Hepatocyte (in vitro differentiated cells): Measurements from ENCODE around the gene RCOR3. TPM values are rescaled to one million over a fixed set of nuclear protein-coding genes. Genes with fewer than 3 reads are reported as not detected.
"Not testable (repeated sequence)": the region's sequence is repeated elsewhere in the genome, so short reads cannot be mapped to it uniquely, and the experiment has no call there.

Source experiments
- DNase-seq: peaks from one replicate; pipeline ENCODE4 v3.0.0-alpha.2; 2016; ENCODE audit warnings: low spot score
- H2AFZ ChIP-seq: fragments of 200-600 bp; sonication (generic); 2 replicates; pipeline ENCODE4 v1.6.0; 2016; ENCODE audit warnings: antibody characterized with exemption, mild to moderate bottlenecking
- H3K27ac ChIP-seq: fragments of 200-600 bp; sonication (generic); 2 replicates; pipeline ENCODE4 v1.5.1; 2016; ENCODE audit warnings: mild to moderate bottlenecking
- H3K27me3 ChIP-seq: fragments of 200-600 bp; sonication (generic); 2 replicates; pipeline ENCODE4 v1.6.1; 2016
- H3K36me3 ChIP-seq: fragments of 200-600 bp; sonication (generic); replicated peaks from 2 replicates; pipeline ENCODE4 v1.5.1; 2016; ENCODE audit warnings: low read depth; ENCODE audit not compliant: insufficient read depth
- H3K4me1 ChIP-seq: fragments of 200-600 bp; sonication (generic); 2 replicates; pipeline ENCODE4 v1.5.1; 2016; ENCODE audit warnings: mild to moderate bottlenecking, moderate library complexity; ENCODE audit not compliant: insufficient read depth
- H3K4me2 ChIP-seq: fragments of 200-600 bp; sonication (generic); 2 replicates; pipeline ENCODE4 v1.6.0; 2016
- H3K4me3 ChIP-seq: fragments of 200-600 bp; sonication (generic); 2 replicates; pipeline ENCODE4 v1.5.1; 2016; ENCODE audit warnings: mild to moderate bottlenecking
- H3K79me2 ChIP-seq: fragments of 200-600 bp; sonication (generic); 2 replicates; pipeline ENCODE4 v1.6.0; 2017; ENCODE audit warnings: mild to moderate bottlenecking
- H3K9me2 ChIP-seq: fragments of 200-600 bp; sonication (generic); replicated peaks from 2 replicates; pipeline ENCODE4 v1.6.0; 2017; ENCODE audit warnings: mild to moderate bottlenecking; ENCODE audit not compliant: insufficient read depth
- H3K9me3 ChIP-seq: fragments of 200-600 bp; sonication (generic); 2 replicates; pipeline ENCODE4 v1.5.1; 2016; ENCODE audit warnings: low read depth, mild to moderate bottlenecking
- H4K20me1 ChIP-seq: fragments of 200-600 bp; sonication (generic); 2 replicates; pipeline ENCODE4 v1.6.0; 2016; ENCODE audit warnings: mild to moderate bottlenecking; ENCODE audit not compliant: insufficient read depth, poor library complexity, severe bottlenecking
- EZH2 ChIP-seq: fragments of 200-600 bp; sonication (generic); IDR thresholded peaks from 2 replicates; pipeline ENCODE4 v1.6.1; 2016; ENCODE audit warnings: antibody characterized with exemption, mild to moderate bottlenecking, borderline replicate concordance
- EZH2phosphoT487 ChIP-seq: fragments of 200-600 bp; sonication (generic); IDR thresholded peaks from one replicate; pipeline ENCODE4 v1.6.1; 2018; ENCODE audit warnings: antibody characterized with exemption, mild to moderate bottlenecking, low read depth, moderate library complexity; ENCODE audit not compliant: unreplicated experiment, severe bottlenecking
- WGBS: methylation state at CpG from one replicate; pipeline ENCODE4 v1.1.6; 2016; ENCODE audit warnings: low lambda C conversion rate; ENCODE audit errors: missing lambda C conversion rate; 5-methylcytosine and 5-hydroxymethylcytosine counted together
- polyA plus RNA-seq: library from polyadenylated mRNA; unstranded; fragments of >200 nt; fragmentation: Nextera tagmentation; extraction: Ambion mirVana; gene quantifications from 2 replicates; pipeline ENCODE4 v1.2.1, GENCODE V29; 2016
- total RNA-seq: library from RNA; depleted of rRNA; stranded (reverse); fragments of >200 nt; gene quantifications from 2 replicates; pipeline ENCODE4 v1.2.3, GENCODE V29; 2014
- TF ChIP-seq, protein P1 (sequence below): fragments of 200-600 bp; sonication (generic); IDR thresholded peaks from 2 replicates; pipeline ENCODE4 v1.5.1; 2016; ENCODE audit warnings: antibody characterized with exemption, mild to moderate bottlenecking; ENCODE audit not compliant: poor library complexity

Gene RCOR3
- total and polyA plus RNA-seq, 2 experiments from 2014 or later, result 25.0 to 39.6 TPM

DNA sequence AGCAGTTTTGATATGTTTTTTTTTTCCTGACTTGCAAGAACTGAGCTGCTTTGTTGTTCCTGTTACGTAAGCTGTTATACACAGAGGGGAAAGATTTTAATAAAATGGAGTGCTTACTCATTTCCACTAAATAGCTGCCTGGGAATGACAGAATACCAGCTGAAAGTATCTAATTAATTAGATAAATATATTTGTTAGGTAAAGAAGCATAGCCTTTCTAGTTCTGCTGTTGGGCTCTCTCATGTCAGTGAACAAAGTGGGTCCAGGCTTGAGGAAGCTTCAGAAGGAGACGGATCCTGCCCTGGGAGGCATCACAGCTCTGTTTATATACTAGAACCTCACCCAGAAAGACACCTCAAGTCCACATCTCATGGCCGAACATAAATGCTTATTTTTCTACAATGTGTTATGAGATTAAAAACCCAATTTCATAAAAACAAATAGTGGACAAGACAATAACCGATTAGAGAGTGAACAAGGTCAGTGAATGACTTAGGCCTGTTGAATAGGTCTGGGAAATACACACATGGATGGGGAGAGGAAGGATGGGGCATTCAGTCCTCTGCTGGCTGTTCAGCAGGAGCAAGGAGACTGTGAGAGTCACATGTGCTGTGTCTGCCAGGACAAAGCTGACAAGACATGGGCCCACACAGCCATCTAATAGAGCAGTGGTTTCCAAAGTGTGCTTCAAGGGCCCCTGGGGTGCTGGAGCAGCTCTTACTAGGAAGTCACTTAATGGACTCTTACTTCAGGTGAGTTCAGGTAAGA is 88.1 kb downstream of the RCOR3 start:
- DNase-seq, result no peak
- no peak overlapping the region for H3K4me2 ChIP-seq
- no peaks in the 10 kb centered on the region for H3K9me2 ChIP-seq
- 93% methylated on average over 4 of the region's 4 CpGs for WGBS
- H4K20me1 ChIP-seq, result no peaks in the 10 kb centered on the region
- no peaks in the 10 kb centered on the region for H3K27me3 ChIP-seq
- no peaks in the 10 kb centered on the region for H3K4me1 ChIP-seq
- no peak overlapping the region for H2AFZ ChIP-seq
- no peaks in the 10 kb centered on the region for H3K79me2 ChIP-seq
- H3K9me3 ChIP-seq, result no peaks in the 10 kb centered on the region
- no peaks in the 10 kb centered on the region for H3K36me3 ChIP-seq
- TF ChIP-seq EZH2, result no peak
- TF ChIP-seq, protein P1, sequence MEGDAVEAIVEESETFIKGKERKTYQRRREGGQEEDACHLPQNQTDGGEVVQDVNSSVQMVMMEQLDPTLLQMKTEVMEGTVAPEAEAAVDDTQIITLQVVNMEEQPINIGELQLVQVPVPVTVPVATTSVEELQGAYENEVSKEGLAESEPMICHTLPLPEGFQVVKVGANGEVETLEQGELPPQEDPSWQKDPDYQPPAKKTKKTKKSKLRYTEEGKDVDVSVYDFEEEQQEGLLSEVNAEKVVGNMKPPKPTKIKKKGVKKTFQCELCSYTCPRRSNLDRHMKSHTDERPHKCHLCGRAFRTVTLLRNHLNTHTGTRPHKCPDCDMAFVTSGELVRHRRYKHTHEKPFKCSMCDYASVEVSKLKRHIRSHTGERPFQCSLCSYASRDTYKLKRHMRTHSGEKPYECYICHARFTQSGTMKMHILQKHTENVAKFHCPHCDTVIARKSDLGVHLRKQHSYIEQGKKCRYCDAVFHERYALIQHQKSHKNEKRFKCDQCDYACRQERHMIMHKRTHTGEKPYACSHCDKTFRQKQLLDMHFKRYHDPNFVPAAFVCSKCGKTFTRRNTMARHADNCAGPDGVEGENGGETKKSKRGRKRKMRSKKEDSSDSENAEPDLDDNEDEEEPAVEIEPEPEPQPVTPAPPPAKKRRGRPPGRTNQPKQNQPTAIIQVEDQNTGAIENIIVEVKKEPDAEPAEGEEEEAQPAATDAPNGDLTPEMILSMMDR, result no peak
- TF ChIP-seq EZH2phosphoT487, result no peak
- no peak overlapping the region for H3K4me3 ChIP-seq
- no peak overlapping the region for H3K27ac ChIP-seq

DNA sequence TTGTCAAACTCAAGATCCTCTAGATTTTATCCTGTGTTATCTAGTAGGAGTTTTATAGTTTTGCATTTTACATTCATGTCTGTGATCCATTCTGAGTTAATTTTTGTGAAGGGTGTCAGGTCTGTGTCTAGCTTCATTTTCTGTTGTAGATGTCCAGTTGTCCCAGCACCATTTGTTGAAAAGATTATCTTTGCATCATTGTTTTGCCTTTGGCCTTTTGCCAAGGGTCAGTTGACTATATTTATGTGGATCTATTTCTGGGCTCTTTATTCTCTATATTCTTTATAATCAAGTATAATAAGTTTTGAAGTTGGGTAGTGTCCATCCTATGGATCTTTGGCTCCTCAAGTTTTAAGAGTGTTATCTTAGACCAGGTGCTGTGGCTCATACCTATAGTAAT is 89.4 kb downstream of the RCOR3 start:
- Histone ChIP-seq H3K36me3 (no peaks in the 10 kb centered on the region), H3K4me1 (no peaks in the 10 kb centered on the region), H4K20me1 (no peaks in the 10 kb centered on the region), H3K9me2 (no peaks in the 10 kb centered on the region), H3K27ac (no peak overlapping the region), H3K4me3 (no peak overlapping the region), H2AFZ (no peak overlapping the region), H3K9me3 (no peaks in the 10 kb centered on the region), H3K79me2 (no peaks in the 10 kb centered on the region), H3K27me3 (no peaks in the 10 kb centered on the region), H3K4me2 (no peak overlapping the region)
- no peak for DNase-seq
- no peak for TF ChIP-seq EZH2phosphoT487
- TF ChIP-seq EZH2, result no peak

DNA sequence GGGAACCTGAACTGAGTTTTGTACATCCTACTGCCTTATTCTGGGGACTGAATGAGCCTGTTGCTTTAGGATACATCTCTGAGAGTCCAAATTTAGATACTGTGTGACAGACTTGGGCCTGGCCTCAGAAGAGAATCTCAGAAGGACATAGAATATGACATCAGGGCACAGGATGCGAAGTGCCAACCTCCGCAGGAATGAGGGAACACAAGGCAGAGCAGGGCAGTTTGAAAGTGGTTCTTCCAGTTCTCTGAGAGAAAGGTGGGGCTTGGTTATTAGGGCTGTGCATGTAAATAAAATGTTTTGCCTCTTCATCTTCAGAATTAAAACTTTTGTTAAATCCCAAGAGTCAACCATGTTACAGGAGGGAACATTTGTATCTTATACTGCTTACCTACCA is 90.6 kb downstream of the RCOR3 start:
- H3K27me3 ChIP-seq, result no peaks in the 10 kb centered on the region
- H3K36me3 ChIP-seq, result no peaks in the 10 kb centered on the region
- no peaks in the 10 kb centered on the region for H3K79me2 ChIP-seq
- no peaks in the 10 kb centered on the region for H3K9me3 ChIP-seq
- 91% methylated on average over 2 of the region's 2 CpGs for WGBS
- no peaks in the 10 kb centered on the region for H3K9me2 ChIP-seq
- no peak for DNase-seq
- H3K27ac ChIP-seq, result no peak overlapping the region
- H2AFZ ChIP-seq, result no peak overlapping the region
- TF ChIP-seq EZH2, result no peak
- TF ChIP-seq, protein P1, result no peak
- TF ChIP-seq EZH2phosphoT487, result no peak
- no peaks in the 10 kb centered on the region for H4K20me1 ChIP-seq
- H3K4me2 ChIP-seq, result no peak overlapping the region
- no peaks in the 10 kb centered on the region for H3K4me1 ChIP-seq
- no peak overlapping the region for H3K4me3 ChIP-seq

DNA sequence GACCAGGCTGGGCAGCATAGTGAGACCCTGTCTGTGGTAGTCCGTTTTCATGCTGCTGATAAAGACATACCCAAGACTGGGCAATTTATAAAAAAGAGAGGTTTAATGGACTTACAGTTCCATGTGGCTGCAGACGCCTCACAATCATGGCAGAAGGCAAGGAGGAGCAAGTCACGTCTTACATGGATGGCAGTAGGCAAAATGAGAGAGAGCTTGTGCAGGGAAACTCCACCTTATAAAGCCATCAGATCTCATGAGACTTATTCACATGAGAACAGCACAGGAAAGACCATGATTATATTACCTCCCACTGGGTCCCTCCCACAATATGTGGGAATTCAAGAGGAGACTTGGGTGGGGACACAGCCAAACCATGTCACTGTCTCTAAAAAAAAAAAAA is 92.9 kb downstream of the RCOR3 start:
- not testable (repeated sequence) for H3K79me2 ChIP-seq, H3K27ac ChIP-seq
- 98% methylated on average over 3 of the region's 3 CpGs for WGBS

More for the DNA sequence above, 92.9 kb downstream of the RCOR3 start:
- not testable (repeated sequence) for H3K36me3 ChIP-seq, H4K20me1 ChIP-seq, DNase-seq, H3K27me3 ChIP-seq, H3K4me1 ChIP-seq, H3K9me2 ChIP-seq, H2AFZ ChIP-seq, H3K4me3 ChIP-seq, H3K4me2 ChIP-seq, H3K9me3 ChIP-seq
